Pancreas (tissue), 10 donors: ENCODE results near the gene C10orf88. TPM values are rescaled to one million over a fixed set of nuclear protein-coding genes. Genes with fewer than 3 reads are reported as not detected.

Source experiments
- ATAC-seq, 4 donors: fragments of 200-7000 bp; cut with Tn5 transposase; one replicate each; pipeline versions ENCODE4 v1.8.0 to v1.9.1; 2020; ENCODE audit warnings: mild to moderate bottlenecking in 4 of 4, moderate library complexity in 4 of 4
- DNase-seq, 6 donors: peaks; one replicate each; pipeline ENCODE4 v3.0.0-alpha.2; 2020
- FAIRE-seq: peaks from 2 replicates; lab custom pipeline; 2012; peaks lifted over from hg19 to GRCh38; lab: Jason Lieb, UNC
- H3K27ac ChIP-seq, 4 donors: fragments of 200-600 bp; sonication (generic); 1 replicate in 3 of 4; 2 replicates in 1 of 4; pipeline versions ENCODE4 v1.5.0 to v1.8.0; 2020
- H3K27me3 ChIP-seq, 4 donors: fragments of 200-600 bp; one replicate each; pipeline ENCODE4 v1.8.0; 2021
- H3K36me3 ChIP-seq, 3 donors: fragments of 200-600 bp; sonication (generic) in 1 of 3; one replicate each; pipeline versions ENCODE4 v1.5.0 to v1.8.0; 2020 to 2021
- H3K4me1 ChIP-seq, 3 donors: fragments of 200-600 bp; one replicate each; pipeline ENCODE4 v1.8.0; 2021
- H3K4me3 ChIP-seq, 4 donors: fragments of 200-600 bp; sonication (generic) in 2 of 4; one replicate each; pipeline versions ENCODE4 v1.5.0 to v1.8.0; 2020 to 2021
- H3K9me3 ChIP-seq, 4 donors: fragments of 200-600 bp; one replicate each; pipeline ENCODE4 v1.8.0; 2021
- WGBS, 2 donors: extraction: QIAGEN DNeasy Blood & Tissue Kit; methylation state at CpG; one replicate each; pipeline ENCODE4 v1.1.7; 2013; 5-methylcytosine and 5-hydroxymethylcytosine counted together
- intact Hi-C, 3 donors: fragments of 100-400 bp; cut with DNase I; formaldehyde crosslinking; loops; one replicate each; pipeline versions ENCODE4 v1.11.1 to v1.14.2; 2022
- polyA plus RNA-seq, 2 donors: library from polyadenylated mRNA; stranded (reverse); fragments of 200-250 nt; gene quantifications; one replicate each; pipeline ENCODE4 v1.2.3, GENCODE V29; 2013
- total RNA-seq, 6 donors: library from RNA; stranded (reverse); fragmentation: NEBNext Ultra II Directional in 4 of 6; extraction: Animal tissue kit (Norgen Biotek cat#: 25700) in 4 of 6; gene quantifications; one replicate each; pipeline versions ENCODE4 v1.2.1 to v1.2.4, GENCODE V29; 2021 to 2023
- TF ChIP-seq, protein P1 (sequence below), 4 donors: fragments of 200-600 bp; sonication (generic) in 3 of 4; IDR thresholded peaks; one replicate each; pipeline versions ENCODE4 v1.5.0 to v1.8.0; 2021; ENCODE audit warnings: antibody characterized with exemption in 4 of 4
- donor health status: healthy with polysubstance abuse.
- donor health status: DM: no; HTN: no; CAD: no; lungs with moderate emphysema.
- donor health status: DM: no; HTN: no; CAD: no.
- donor health status: control.
- donor health status: control.
- donor health status: Bipolar disorder and iron deficiency.
- donor health status: DM: yes; HTN: yes; CAD: no.
- donor health status: DM: no; HTN: no; CAD: no.
- donor health status: DM: no; HTN: no; CAD: no.
- donor health status: DM: yes; HTN: yes; CAD: no.

C10orf88 gene
- total and polyA plus RNA-seq, 8 donors = 2.2 to 5.6 (median 3.4) TPM

DNA sequence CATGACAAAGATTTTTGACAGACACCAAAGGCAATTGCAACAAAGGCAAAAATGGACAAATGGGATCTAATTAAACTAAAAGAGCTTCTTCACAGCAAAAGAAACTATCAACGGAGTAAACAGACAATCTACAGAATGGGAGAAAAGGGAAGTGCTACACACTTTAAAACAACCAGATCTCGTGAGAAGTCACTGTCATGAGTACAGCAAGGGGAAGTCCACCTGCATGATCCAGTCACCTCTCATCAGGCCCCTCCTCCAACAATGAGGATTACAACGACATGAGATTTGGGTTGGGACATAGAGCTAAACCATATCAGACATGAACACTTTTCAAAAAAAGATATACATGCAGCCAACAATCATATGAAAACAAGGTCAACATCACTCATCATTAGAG is 14.7 kb upstream of the C10orf88 start:
- DNase-seq = no peak
- H3K27me3 ChIP-seq = no peaks in the 10 kb centered on the region
- 69 to 74% methylated on average over 3 of the region's 3 CpGs for WGBS, 2 donors
- H3K9me3 ChIP-seq = no peaks in the 10 kb centered on the region
- H3K36me3 ChIP-seq = no peaks in the 10 kb centered on the region
- no peak for ATAC-seq
- FAIRE-seq = no peak
- H3K4me3 ChIP-seq = no peak overlapping the region
- no peak overlapping the region for H3K27ac ChIP-seq
- H3K4me1 ChIP-seq = no peaks in the 10 kb centered on the region
- intact Hi-C loops = no loop called here
- TF ChIP-seq, protein P1, sequence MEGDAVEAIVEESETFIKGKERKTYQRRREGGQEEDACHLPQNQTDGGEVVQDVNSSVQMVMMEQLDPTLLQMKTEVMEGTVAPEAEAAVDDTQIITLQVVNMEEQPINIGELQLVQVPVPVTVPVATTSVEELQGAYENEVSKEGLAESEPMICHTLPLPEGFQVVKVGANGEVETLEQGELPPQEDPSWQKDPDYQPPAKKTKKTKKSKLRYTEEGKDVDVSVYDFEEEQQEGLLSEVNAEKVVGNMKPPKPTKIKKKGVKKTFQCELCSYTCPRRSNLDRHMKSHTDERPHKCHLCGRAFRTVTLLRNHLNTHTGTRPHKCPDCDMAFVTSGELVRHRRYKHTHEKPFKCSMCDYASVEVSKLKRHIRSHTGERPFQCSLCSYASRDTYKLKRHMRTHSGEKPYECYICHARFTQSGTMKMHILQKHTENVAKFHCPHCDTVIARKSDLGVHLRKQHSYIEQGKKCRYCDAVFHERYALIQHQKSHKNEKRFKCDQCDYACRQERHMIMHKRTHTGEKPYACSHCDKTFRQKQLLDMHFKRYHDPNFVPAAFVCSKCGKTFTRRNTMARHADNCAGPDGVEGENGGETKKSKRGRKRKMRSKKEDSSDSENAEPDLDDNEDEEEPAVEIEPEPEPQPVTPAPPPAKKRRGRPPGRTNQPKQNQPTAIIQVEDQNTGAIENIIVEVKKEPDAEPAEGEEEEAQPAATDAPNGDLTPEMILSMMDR (IDR thresholded peaks at IDR 0.05) = no peak

DNA sequence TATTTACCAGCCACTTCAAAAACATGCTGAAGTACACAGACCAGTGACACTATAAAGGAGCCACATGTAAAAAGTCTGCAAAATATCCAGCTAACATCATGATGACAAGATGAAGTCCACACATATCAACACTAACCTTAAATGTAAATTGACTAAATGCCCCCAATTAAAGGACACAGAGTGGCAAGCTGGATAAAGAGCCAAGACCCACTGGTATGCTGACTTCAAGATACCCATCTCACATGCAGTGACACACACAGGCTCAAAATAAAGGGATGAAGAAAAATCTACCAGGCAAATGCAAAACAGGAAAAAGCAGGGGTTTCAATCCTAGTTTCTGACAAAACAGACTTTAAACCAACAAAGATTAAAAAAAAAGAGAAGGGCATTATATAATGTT is 12.9 kb upstream of the C10orf88 start:
- Histone ChIP-seq H3K36me3 (no peaks in the 10 kb centered on the region), H3K27me3 (no peaks in the 10 kb centered on the region), H3K4me3 (no peak overlapping the region), H3K27ac (no peak overlapping the region), H3K9me3 (no peaks in the 10 kb centered on the region), H3K4me1 (no peaks in the 10 kb centered on the region)
- intact Hi-C loops = no loop called here
- no peak for DNase-seq
- FAIRE-seq = no peak
- no peak for ATAC-seq
- TF ChIP-seq, protein P1 (IDR thresholded peaks at IDR 0.05) = no peak

DNA sequence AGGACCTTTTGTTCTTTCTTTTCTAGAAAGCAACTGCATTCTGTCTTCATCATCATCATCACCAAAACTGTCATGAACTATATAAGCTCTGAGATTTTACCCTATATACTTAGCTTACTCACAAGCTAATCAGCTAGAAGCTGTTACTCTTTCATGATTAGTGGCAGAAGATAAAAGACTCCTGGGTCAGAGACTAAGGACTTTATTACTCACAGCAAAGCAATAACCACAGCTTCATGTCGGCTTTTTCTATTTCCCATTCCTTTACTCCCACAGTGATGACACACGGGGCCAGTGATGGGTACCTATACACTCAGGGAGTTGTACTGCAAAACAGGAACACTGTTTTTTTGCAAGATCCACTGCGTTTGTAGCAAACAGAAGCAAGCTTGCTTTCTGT is 8.4 kb upstream of the C10orf88 start:
- WGBS, 2 donors = 59 to 70% methylated on average over 3 of the region's 3 CpGs
- intact Hi-C loops = no loop called here

DNA sequence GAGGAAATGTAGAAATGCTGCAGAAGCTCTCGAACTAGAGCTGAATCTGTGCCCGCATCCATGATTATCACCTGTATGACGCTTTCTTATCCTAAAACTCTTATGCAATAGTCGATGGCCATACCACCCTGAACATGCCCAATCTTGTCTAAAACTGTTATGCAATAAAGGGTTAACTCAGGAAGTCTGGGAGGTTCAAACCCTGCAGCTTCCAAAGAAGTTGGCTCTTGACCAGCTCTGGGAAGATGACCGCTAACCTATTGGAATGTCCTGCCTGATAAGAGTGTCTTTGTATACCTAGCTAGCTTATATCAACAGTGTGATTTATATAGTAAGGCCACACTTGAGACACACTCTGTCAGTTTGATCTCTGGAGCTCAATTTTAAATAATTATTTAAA is 3.4 kb upstream of the C10orf88 start:
- ATAC-seq (no peak), FAIRE-seq (no peak), DNase-seq (no peak)
- intact Hi-C loops = no loop called here
- Histone ChIP-seq H3K4me1 (peaks cover 0 to 10% (median 4%) of the 10 kb centered on the region in 3 donors), H3K27ac (no peak overlapping the region), H3K36me3 (no peaks in the 10 kb centered on the region), H3K4me3 (no peak overlapping the region), H3K9me3 (no peaks in the 10 kb centered on the region), H3K27me3 (no peaks in the 10 kb centered on the region)
- WGBS, 2 donors = 63 to 69% methylated on average over 5 of the region's 5 CpGs
- TF ChIP-seq, protein P1 (IDR thresholded peaks at IDR 0.05) = no peak

More for the DNA sequence above, 8.4 kb upstream of the C10orf88 start:
- DNase-seq = no peak
- ATAC-seq = no peak
- Histone ChIP-seq H3K27ac (no peak overlapping the region), H3K4me3 (no peak overlapping the region), H3K4me1 (no peaks in the 10 kb centered on the region), H3K9me3 (no peaks in the 10 kb centered on the region), H3K36me3 (no peaks in the 10 kb centered on the region), H3K27me3 (no peaks in the 10 kb centered on the region)
- no peak for FAIRE-seq
- TF ChIP-seq, protein P1 (IDR thresholded peaks at IDR 0.05) = no peak

DNA sequence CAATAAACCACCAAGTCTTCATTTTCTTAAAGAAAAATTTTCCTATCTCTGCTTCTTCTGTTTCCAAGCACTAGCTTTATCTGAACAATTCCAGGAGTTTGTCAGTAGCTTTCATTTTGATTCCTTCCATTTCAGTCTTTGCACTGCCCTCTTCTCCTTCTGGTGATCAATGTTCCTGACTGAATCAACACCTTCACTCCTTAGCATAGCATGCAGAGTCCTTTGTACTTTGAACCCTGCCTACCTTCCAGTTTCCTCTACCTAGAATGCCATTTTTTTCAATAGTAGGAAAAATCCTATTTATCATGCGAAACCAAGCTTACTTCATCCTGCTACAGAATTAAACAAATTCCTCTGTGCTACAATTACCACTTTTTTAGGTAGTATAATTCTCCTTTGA is 1.9 kb upstream of the C10orf88 start:
- DNase-seq = no peak
- no peak for FAIRE-seq
- no peak overlapping the region for H3K4me3 ChIP-seq
- no peak overlapping the region for H3K27ac ChIP-seq
- intact Hi-C loops = no loop called here
- H3K27me3 ChIP-seq = no peaks in the 10 kb centered on the region
- 89 to 90% methylated on average over 1 of the region's 1 CpG for WGBS, 2 donors
- H3K9me3 ChIP-seq = no peaks in the 10 kb centered on the region
- TF ChIP-seq, protein P1 (IDR thresholded peaks at IDR 0.05) = no peak
- H3K4me1 ChIP-seq = peaks cover 3 to 18% (median 9%) of the 10 kb centered on the region in 3 donors
- ATAC-seq = no peak
- H3K36me3 ChIP-seq = no peaks in the 10 kb centered on the region
